ENCODE results near the gene SLC29A3. TPM values are rescaled to one million over a fixed set of nuclear protein-coding genes. Genes with fewer than 3 reads are reported as not detected.

The SLC29A3 gene
- total and polyA plus RNA-seq, 2 experiments from 2014 or later: 10.3 to 12.3 TPM

DNA sequence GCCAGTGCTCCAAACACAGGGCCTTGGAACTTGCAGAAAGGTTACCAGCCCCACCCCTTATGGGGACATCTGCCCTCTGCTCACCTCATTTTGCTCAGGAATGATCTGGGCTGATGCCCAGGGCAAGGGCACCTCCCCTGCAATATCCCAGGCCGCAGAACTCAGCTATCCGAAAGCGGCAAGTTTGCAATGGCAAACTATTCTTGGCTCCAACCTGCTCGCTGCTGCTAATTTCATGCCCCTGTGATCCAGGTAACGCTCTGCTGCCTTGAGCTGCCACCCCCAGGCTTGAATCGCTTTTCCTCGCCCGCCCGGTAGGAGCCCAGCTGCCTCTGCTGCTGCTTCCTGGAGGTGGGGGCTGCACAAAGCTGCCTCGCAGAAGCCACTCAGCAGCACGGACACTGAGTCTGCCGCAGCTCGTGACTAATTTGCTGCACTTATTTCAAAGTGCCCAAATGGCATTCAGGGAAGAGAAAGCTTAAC is 18.2 kb downstream of the SLC29A3 start:
- Histone ChIP-seq H3K27me3 (ENCODE audit: insufficient read depth) (no peaks in the 10 kb centered on the region), H2AFZ (no peak overlapping the region), H3K4me3 (no peak overlapping the region), H3F3A (replicated peaks; ENCODE audit: low read depth) (no peaks in the 10 kb centered on the region), H4K20me1 (replicated peaks; ENCODE audit: insufficient read depth) (no peaks in the 10 kb centered on the region), H3K36me3 (ENCODE audit: insufficient read depth) (no peaks in the 10 kb centered on the region; the same call in 1 of the 2 replicates), H3K27ac (ENCODE audit: low read depth) (0 out of 2 replicates have a peak overlapping the region, but pooled peaks have one; percentile 9), H3K4me1 (ENCODE audit: insufficient read depth) (peaks cover 7% of the 10 kb centered on the region), H3K9me2 (ENCODE audit: insufficient read depth) (no peaks in the 10 kb centered on the region), H3K79me2 (replicated peaks; ENCODE audit: insufficient read depth) (no peaks in the 10 kb centered on the region), H3K4me2 (no peak overlapping the region)
- Mint-ChIP-seq H3K4me1 (peaks cover 45% of the 10 kb centered on the region), H3K27ac (peak overlapping the region; percentile 62), H3K9me3 (no peaks in the 10 kb centered on the region), H3K27me3 (ENCODE audit: insufficient read depth, low read depth, poor library complexity) (peaks cover 28% of the 10 kb centered on the region), H3K4me3 (no peak overlapping the region), H3K36me3 (ENCODE audit: low read depth) (peaks cover 11% of the 10 kb centered on the region)
- peak; percentile 14 for DNase-seq (ENCODE audit: low spot score)
- no peak for TF ChIP-seq NANOG (IDR thresholded peaks at IDR 0.05; ENCODE audit: borderline replicate concordance)
- ATAC-seq: peak; percentile 65

DNA sequence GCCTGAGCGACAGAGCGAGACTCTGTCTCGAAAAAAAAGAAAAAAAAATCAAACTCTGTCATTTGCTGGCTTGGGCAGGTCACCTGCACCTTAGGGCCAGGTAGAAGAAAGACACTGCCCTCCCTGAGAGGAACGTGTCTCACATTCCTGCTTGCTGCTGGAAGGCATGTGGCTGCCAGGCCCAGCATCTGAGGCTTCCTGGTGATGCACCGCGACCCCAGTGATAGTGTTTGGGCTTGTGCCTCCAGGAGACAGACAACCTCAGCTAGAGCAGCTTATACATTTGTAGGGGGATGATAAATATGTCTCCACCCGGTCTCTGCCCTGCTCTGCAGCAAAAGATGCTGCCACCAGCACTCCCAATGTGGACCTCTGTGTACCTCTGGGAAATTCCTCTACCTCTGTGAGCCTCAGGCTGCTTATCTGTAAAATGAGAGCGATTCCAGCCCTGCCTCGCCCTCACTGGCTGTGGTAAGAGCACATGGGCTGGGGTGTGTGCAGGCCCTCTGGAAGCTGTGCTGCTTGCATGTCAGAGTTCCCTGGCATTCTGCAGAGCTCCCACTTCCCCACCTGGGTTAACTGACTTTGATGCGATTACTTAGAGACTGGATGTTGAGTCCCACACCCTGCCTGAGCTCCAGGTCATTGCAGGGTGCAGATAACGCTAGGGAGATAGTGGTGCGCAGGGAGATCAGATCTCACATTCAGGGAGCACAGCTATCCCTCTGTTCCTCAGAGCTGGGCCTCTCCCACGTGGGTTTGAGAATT is 19.9 kb downstream of the SLC29A3 start:
- Histone ChIP-seq H3K9me2 (ENCODE audit: insufficient read depth) (no peaks in the 10 kb centered on the region), H3K79me2 (replicated peaks; ENCODE audit: insufficient read depth) (no peaks in the 10 kb centered on the region), H3K27me3 (ENCODE audit: insufficient read depth) (no peaks in the 10 kb centered on the region), H3K4me1 (ENCODE audit: insufficient read depth) (peaks cover 22% of the 10 kb centered on the region), H3K4me3 (no peak overlapping the region), H4K20me1 (replicated peaks; ENCODE audit: insufficient read depth) (no peaks in the 10 kb centered on the region), H3K36me3 (ENCODE audit: insufficient read depth) (no peaks in the 10 kb centered on the region; the same call in 1 of the 2 replicates), H2AFZ (no peak overlapping the region), H3F3A (replicated peaks; ENCODE audit: low read depth) (peaks cover 6% of the 10 kb centered on the region), H3K27ac (ENCODE audit: low read depth) (no peak overlapping the region), H3K4me2 (no peak overlapping the region)
- Mint-ChIP-seq H3K27me3 (ENCODE audit: insufficient read depth, low read depth, poor library complexity) (peaks cover 26% of the 10 kb centered on the region), H3K4me3 (no peak overlapping the region), H3K27ac (no peak overlapping the region), H3K9me3 (no peaks in the 10 kb centered on the region), H3K4me1 (peaks cover 57% of the 10 kb centered on the region), H3K36me3 (ENCODE audit: low read depth) (peaks cover 11% of the 10 kb centered on the region)
- no peak for ATAC-seq
- TF ChIP-seq CREB1 (CRISPR knock-in tag; IDR thresholded peaks at IDR 0.05; ENCODE audit: low read depth): no peak
- no peak for TF ChIP-seq ZNF331 (CRISPR knock-in tag; IDR thresholded peaks at IDR 0.05; ENCODE audit: low read depth)
- TF ChIP-seq ZNF114 (CRISPR knock-in tag; IDR thresholded peaks at IDR 0.05): no peak
- TF ChIP-seq, protein P1, sequence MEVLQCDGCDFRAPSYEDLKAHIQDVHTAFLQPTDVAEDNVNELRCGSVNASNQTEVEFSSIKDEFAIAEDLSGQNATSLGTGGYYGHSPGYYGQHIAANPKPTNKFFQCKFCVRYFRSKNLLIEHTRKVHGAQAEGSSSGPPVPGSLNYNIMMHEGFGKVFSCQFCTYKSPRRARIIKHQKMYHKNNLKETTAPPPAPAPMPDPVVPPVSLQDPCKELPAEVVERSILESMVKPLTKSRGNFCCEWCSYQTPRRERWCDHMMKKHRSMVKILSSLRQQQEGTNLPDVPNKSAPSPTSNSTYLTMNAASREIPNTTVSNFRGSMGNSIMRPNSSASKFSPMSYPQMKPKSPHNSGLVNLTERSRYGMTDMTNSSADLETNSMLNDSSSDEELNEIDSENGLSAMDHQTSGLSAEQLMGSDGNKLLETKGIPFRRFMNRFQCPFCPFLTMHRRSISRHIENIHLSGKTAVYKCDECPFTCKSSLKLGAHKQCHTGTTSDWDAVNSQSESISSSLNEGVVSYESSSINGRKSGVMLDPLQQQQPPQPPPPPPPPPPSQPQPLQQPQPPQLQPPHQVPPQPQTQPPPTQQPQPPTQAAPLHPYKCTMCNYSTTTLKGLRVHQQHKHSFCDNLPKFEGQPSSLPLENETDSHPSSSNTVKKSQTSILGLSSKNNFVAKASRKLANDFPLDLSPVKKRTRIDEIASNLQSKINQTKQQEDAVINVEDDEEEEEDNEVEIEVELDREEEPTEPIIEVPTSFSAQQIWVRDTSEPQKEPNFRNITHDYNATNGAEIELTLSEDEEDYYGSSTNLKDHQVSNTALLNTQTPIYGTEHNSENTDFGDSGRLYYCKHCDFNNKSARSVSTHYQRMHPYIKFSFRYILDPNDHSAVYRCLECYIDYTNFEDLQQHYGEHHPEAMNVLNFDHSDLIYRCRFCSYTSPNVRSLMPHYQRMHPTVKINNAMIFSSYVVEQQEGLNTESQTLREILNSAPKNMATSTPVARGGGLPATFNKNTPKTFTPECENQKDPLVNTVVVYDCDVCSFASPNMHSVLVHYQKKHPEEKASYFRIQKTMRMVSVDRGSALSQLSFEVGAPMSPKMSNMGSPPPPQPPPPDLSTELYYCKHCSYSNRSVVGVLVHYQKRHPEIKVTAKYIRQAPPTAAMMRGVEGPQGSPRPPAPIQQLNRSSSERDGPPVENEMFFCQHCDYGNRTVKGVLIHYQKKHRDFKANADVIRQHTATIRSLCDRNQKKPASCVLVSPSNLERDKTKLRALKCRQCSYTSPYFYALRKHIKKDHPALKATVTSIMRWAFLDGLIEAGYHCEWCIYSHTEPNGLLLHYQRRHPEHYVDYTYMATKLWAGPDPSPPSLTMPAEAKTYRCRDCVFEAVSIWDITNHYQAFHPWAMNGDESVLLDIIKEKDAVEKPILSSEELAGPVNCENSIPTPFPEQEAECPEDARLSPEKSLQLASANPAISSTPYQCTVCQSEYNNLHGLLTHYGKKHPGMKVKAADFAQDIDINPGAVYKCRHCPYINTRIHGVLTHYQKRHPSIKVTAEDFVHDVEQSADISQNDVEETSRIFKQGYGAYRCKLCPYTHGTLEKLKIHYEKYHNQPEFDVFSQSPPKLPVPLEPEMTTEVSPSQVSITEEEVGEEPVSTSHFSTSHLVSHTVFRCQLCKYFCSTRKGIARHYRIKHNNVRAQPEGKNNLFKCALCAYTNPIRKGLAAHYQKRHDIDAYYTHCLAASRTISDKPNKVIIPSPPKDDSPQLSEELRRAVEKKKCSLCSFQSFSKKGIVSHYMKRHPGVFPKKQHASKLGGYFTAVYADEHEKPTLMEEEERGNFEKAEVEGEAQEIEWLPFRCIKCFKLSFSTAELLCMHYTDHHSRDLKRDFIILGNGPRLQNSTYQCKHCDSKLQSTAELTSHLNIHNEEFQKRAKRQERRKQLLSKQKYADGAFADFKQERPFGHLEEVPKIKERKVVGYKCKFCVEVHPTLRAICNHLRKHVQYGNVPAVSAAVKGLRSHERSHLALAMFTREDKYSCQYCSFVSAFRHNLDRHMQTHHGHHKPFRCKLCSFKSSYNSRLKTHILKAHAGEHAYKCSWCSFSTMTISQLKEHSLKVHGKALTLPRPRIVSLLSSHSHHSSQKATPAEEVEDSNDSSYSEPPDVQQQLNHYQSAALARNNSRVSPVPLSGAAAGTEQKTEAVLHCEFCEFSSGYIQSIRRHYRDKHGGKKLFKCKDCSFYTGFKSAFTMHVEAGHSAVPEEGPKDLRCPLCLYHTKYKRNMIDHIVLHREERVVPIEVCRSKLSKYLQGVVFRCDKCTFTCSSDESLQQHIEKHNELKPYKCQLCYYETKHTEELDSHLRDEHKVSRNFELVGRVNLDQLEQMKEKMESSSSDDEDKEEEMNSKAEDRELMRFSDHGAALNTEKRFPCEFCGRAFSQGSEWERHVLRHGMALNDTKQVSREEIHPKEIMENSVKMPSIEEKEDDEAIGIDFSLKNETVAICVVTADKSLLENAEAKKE (CRISPR knock-in tag; IDR thresholded peaks at IDR 0.05): no peak
- DNase-seq (ENCODE audit: low spot score): no peak

Measured in GM23338 (cell line).